HPDE6-E6E7 (cell line): ENCODE results near the gene LEMD3.

Experiments
- DNase-seq: peaks from one replicate; pipeline ENCODE4 v3.0.0; 2011; ENCODE audit warnings: missing footprints; ENCODE audit errors: extremely low spot score

LEMD3 gene

DNA sequence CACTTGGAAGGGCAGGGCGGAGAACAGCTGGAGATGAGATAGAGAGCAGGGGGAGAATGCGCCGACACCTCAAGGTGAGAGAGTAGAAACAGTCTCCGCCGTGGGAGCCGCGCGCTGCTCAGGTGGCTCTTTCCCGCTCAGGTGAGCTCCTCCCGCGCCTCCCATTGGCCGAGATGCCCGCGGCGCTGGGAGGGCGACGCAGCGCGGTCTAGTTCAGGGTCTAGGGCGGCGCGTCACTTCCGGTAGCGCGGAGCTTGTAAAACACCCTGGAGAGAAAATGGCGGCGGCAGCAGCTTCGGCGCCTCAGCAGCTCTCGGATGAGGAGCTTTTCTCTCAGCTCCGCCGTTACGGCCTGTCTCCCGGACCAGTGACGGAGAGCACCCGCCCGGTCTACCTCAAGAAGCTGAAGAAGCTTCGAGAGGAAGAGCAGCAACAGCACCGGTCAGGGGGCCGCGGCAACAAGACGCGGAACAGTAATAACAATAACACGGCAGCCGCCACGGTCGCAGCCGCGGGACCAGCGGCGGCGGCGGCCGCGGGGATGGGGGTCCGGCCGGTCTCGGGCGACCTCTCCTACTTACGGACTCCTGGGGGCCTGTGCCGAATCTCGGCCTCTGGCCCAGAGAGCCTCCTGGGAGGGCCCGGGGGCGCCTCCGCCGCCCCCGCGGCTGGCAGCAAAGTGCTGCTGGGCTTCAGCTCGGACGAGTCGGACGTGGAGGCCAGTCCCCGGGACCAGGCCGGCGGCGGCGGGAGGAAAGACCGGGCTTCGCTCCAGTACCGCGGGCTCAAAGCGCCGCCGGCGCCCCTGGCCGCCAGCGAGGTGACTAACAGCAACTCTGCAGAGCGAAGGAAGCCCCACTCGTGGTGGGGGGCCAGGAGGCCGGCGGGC, at the start of gene LEMD3:
Gene LEMD3, plus strand, starts transcription at position 264 of the 889 bp plus-strand sequence. Its CDS starts 14 bp downstream, at position 278.
- DNase-seq, result peak; percentile 96

- DNase-seq, result peak; percentile 11
Observed at GRCh38 chr12:65121049-65121955, 48.1 kb upstream of the LEMD3 start, which contains the start of gene WIF1. TSS of gene WIF1 (minus strand) at chr12:65121305. CDS start at chr12:65121191, 114 bp downstream.

- DNase-seq, result no peak
Observed at GRCh38 chr12:65121956-65122469, 47.4 kb upstream of the LEMD3 start.

- no peak for DNase-seq
Observed at GRCh38 chr12:65122703-65123102, 46.7 kb upstream of the LEMD3 start.

DNA sequence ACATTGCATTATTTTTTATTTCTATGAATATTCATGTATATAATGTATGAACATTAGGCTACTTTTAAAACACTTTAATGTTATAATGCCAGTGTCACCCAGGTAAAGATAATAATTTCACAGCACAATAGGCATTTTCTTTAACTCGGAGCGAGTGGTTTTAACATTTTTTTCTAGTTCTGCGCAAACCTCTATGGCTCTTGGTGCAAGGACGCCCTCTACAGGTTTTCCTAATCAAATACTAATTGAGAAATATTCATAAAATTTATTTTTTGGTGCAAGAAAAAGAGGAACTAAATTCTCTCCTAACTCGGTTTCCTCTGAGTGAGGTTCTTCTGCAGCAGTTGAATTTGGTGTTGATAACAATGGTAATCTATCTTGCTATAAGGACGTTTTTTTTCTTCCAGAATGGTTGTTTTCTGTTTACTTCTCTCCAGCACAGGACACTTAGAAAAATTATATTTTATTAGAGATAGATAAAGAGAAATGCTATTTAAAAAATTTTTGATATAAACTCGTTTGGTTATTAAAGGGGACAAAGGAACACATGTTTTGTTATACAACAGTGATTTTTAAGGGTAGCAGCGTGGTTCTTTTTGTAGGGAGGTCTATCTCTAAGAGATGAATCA, 45.8 kb upstream of the LEMD3 start:
- no peak for DNase-seq

- DNase-seq, result no peak
Observed at GRCh38 chr12:65125247-65125646, 44.1 kb upstream of the LEMD3 start.

DNA sequence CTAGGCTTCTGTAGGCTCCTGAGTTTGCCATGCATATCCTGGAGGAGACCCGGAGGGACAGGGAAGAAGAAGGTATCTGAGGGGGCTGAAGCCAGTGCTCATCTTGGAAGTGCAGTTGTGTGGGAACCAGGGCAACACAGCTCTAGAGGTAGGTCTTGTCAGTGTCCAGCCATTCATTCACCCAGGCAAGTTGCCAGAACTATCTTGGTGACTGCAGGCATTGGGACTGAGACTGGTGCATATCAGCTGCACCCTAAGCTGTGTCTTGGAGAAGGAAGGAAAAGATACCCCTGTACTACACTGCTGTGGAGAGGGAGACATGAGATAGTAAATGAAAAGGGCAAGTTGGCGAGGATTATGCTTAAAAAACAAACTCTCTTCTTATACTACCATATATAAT, 43.4 kb upstream of the LEMD3 start:
- no peak for DNase-seq

DNA sequence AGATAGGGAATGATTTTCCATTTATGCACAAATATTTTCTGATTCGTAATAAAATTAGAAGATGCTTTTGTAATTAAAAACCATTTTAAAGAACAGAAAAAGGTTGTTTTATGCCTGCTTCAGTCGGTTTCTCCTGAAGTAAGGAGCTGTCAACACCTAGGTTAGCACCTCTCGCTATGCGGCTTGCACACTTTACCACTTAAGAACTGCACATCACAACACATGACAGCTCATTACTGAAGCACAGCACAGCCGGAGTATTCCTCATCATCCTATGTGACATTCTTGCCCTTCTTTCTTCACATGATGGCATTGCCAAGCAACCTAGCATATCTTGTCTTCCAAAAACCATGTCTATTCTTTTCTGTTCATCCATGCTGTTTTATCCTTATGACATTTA, 42.9 kb upstream of the LEMD3 start:
- DNase-seq, result no peak

DNA sequence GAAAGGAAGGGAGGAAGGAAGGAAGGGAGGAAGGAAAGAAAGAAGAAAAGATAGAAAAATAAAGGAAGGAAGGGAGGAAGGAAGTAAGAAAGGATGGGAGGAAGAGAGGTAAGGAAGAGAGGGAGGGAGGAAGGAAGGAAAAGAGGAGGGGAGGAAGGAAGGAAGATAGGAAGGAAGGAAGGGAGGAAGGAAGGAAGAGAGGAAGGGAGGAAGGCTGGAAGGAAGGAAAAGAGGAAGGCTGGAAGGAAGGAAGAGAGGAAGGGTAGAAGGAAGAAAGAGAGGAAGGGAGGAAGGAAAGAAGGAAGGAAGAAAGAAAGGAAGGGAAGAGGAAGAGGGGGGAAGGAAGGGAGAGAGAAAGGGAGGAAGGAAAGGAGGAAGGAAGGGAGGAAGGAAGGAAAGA, 35.5 kb upstream of the LEMD3 start:
- DNase-seq, result no peak

DNA sequence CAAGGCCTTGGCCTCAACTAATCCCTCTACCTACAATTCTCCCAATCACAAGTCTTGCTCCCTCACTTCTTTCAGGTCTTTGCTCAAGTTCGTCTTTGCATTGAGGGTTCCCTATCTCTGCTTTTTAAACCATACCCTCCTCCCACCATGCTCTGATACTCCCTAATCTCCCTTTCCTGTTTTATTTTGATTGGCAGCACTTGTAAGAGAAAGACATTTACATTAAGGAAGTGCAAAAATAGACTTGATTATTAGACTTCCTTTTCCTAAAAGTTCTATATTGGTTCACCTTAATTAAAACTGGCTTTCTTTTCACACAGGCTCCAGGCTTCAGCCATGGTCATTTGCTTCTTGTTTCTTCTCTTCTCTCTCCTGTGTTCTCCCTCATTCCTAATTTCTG, 30.0 kb upstream of the LEMD3 start:
- no peak for DNase-seq

DNA sequence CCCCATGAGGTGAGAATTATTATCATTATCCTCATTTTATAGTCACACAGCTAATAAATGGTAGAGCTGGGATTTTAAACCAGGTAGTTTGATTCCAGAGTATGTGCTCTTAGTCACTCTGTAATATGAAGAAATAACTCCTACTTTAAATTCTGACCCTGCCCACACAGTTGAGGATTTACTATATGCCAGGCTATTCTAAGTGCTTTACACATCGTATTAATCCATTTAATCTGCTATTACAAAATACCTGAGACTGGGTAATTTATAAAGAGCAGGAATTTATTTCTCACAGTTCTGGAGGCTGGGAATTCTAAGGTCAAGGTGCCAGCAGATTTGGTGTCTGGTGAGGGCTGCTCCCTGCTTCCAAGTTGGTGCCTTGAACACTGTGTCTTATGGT, 28.6 kb upstream of the LEMD3 start:
- no peak for DNase-seq

GRCh38 chr12:65147312-65147905, 22.0 kb upstream of the LEMD3 start:
- DNase-seq, result no peak

DNA sequence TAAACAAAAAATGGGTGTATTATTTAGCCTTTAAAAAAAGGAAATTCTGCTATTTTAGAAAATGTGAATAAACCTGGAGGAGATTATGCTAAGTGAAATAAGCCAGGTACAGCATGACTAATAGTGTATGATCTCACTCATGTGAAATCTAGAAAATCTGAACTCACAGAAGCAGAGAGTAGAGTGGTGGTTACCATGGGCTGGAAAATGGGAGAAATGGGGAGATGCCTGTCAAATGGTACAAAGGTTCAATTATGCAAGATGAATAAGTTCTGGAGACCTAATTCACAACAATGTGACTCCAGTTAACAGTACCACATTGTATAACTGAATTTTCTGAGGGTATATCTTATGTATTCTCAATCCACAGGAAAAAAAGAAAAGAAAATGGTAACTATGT, 17.4 kb upstream of the LEMD3 start:
- no peak for DNase-seq

- no peak for DNase-seq
Observed at GRCh38 chr12:65152596-65152995, 16.8 kb upstream of the LEMD3 start.

GRCh38 chr12:65155784-65156183, 13.6 kb upstream of the LEMD3 start:
- DNase-seq, result no peak

GRCh38 chr12:65156366-65156841, 13.0 kb upstream of the LEMD3 start:
- no peak for DNase-seq

- no peak for DNase-seq
Observed at GRCh38 chr12:65157091-65157490, 12.3 kb upstream of the LEMD3 start.

GRCh38 chr12:65162609-65163008, 6.8 kb upstream of the LEMD3 start:
- no peak for DNase-seq

DNA sequence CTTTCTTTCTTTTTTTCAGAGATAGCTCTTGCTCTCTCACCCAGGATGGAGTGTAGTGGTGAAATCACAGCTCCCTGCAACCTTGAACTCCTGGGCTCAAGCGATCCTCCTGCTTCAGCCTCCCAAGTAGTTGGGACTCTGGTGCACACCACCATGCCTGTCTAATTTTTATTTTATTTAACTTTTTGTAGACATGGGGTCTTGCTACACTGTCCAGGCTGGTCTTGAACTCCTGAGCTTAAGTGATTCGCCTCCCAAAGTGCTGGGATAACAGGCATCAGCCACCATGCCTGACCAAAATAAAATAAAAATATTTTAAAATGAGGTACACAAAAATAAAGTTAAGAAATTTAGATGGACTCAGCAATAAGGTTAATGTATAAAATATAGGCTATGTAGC, 5.1 kb upstream of the LEMD3 start:
- DNase-seq, result no peak

GRCh38 chr12:65164774-65165173, 4.6 kb upstream of the LEMD3 start:
- DNase-seq, result no peak

DNA sequence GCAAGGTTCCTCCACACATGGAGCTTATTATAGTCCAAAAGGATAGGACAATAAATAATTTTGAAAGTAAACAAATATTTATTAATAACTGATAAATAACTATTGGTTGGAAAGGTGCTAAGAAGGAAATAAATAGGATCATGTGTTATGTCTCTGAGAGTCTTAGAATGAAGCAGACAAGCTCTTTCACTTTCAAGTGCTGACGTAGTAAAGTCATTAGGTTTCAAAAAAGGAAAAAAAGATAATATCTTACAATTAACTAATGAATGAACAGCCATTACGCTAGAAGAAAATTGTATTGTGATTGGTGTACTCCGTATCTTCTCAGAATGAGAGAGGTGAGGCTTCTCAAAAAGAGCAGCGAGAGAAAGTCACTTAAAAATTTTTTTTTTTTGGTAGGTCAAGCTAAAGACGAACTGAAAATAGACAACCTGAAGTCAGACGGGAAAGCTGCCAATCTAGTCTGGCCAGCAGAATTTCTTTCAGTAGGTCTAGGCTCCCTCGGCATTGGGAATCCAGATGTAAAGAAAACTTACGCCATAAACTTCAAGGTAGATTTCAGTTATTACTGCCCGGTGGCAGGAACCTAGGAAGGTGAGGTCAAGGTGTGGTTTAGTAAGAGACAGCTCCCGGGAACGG, 583 bp upstream of the LEMD3 start:
- DNase-seq, result no peak
